GM12875 (cell line): ENCODE results near the gene STPG1.

Experiments
- H3K4me3 ChIP-seq: one replicate; pipeline ENCODE4 v1.5.1; 2011; ENCODE audit warnings: low read depth, low read length, control low read depth
- CTCF ChIP-seq: IDR thresholded peaks from 2 replicates; pipeline ENCODE4 v1.5.1; 2011; ENCODE audit warnings: low read depth, mild to moderate bottlenecking, control low read depth, inconsistent platforms, low read length, moderate library complexity, borderline replicate concordance; ENCODE audit not compliant: insufficient read depth

Gene STPG1

GRCh38 chr1:24373044-24373443, 40.5 kb downstream of the STPG1 start:
- no peak for TF ChIP-seq CTCF
- no peak overlapping the region for H3K4me3 ChIP-seq

- no peak for TF ChIP-seq CTCF
- no peak overlapping the region for H3K4me3 ChIP-seq
Measured at GRCh38 chr1:24369801-24370200, 43.8 kb downstream of the STPG1 start.

GRCh38 chr1:24369199-24369598, 44.4 kb downstream of the STPG1 start:
- H3K4me3 ChIP-seq, result no peak overlapping the region

GRCh38 chr1:24366707-24367106, 46.9 kb downstream of the STPG1 start:
- TF ChIP-seq CTCF, result no peak
- no peak overlapping the region for H3K4me3 ChIP-seq

More at GRCh38 chr1:24369199-24369598, 44.4 kb downstream of the STPG1 start:
- no peak for TF ChIP-seq CTCF

GRCh38 chr1:24364975-24365678, 48.5 kb downstream of the STPG1 start:
- H3K4me3 ChIP-seq, result no peak overlapping the region
- TF ChIP-seq CTCF, result no peak

GRCh38 chr1:24364605-24364974, 49.0 kb downstream of the STPG1 start:
- H3K4me3 ChIP-seq, result no peak overlapping the region

GRCh38 chr1:24363994-24364393, 49.6 kb downstream of the STPG1 start:
- no peak for TF ChIP-seq CTCF

More at GRCh38 chr1:24364605-24364974, 49.0 kb downstream of the STPG1 start:
- TF ChIP-seq CTCF, result no peak

More at GRCh38 chr1:24363994-24364393, 49.6 kb downstream of the STPG1 start:
- H3K4me3 ChIP-seq, result no peak overlapping the region
